MCF 10A (cell line): Measurements from ENCODE around the gene PEX1. TPM values are rescaled to one million over a fixed set of nuclear protein-coding genes. Genes with fewer than 3 reads are reported as not detected.

ENCODE experiments used
- BruUV-seq: library from RNA; stranded (reverse); fragments of 400-500 nt; replicated peaks from 2 replicates; lab custom pipeline; 2021; lab: Mats Ljungman, UMichigan
- CTCF ChIA-PET: fragments of 300-600 bp; sonication (Branson Sonifier 250); formaldehyde crosslinking; extraction: SDS; loops from one replicate; lab custom pipeline; 2021; ENCODE audit warnings: antibody characterized with exemption, inconsistent platforms; lab: Yijun Ruan, JAX
- POLR2A ChIA-PET: fragments of 300-600, 350-650 bp; sonication (Branson Sonifier 250); formaldehyde crosslinking; extraction: SDS; loops from one replicate; lab custom pipeline; 2020; ENCODE audit warnings: antibody characterized with exemption, inconsistent platforms; lab: Yijun Ruan, JAX
- DNase-seq: peaks from one replicate; pipeline ENCODE4 v3.0.0-alpha.2; 2018; ENCODE audit not compliant: unreplicated experiment
- H3K27ac Mint-ChIP-seq: one replicate; pipeline ENCODE4 v1.8.0; 2022; ENCODE audit warnings: mild to moderate bottlenecking, low read depth, mixed read lengths; ENCODE audit not compliant: unreplicated experiment
- H3K27me3 Mint-ChIP-seq: one replicate; pipeline ENCODE4 v1.8.0; 2022; ENCODE audit warnings: mixed read lengths; ENCODE audit not compliant: insufficient read depth, unreplicated experiment
- H3K36me3 Mint-ChIP-seq: one replicate; pipeline ENCODE4 v1.8.0; 2022; ENCODE audit warnings: mild to moderate bottlenecking, moderate library complexity, mixed read lengths; ENCODE audit not compliant: insufficient read depth, unreplicated experiment
- H3K4me1 Mint-ChIP-seq: one replicate; pipeline ENCODE4 v1.8.0; 2022; ENCODE audit warnings: mixed read lengths; ENCODE audit not compliant: insufficient read depth, unreplicated experiment
- H3K4me3 Mint-ChIP-seq: one replicate; pipeline ENCODE4 v1.8.0; 2022; ENCODE audit warnings: mild to moderate bottlenecking, moderate library complexity, mixed read lengths; ENCODE audit not compliant: unreplicated experiment
- H3K9me3 Mint-ChIP-seq: one replicate; pipeline ENCODE4 v1.8.0; 2022; ENCODE audit warnings: mixed read lengths; ENCODE audit not compliant: unreplicated experiment
- CTCF ChIP-seq: fragments of 200-600 bp; IDR thresholded peaks from one replicate; pipeline ENCODE4 v1.8.0; 2022; ENCODE audit warnings: antibody characterized with exemption, mild to moderate bottlenecking; ENCODE audit not compliant: unreplicated experiment
- intact Hi-C: fragments of 100-400 bp; cut with micrococcal nuclease; formaldehyde crosslinking; loops from 2 replicates; pipeline ENCODE4 v1.14.1; 2022
- total RNA-seq: library from RNA; stranded (reverse); gene quantifications from 2 replicates; pipeline ENCODE4 v1.2.3, GENCODE V29; 2022

Gene PEX1
- total RNA-seq, 1 experiment from 2014 or later: 12.6 TPM

GRCh38 chr7:92466682-92467081, 61.6 kb downstream of the PEX1 start:
- POLR2A ChIA-PET: interaction anchor here (1.2 to 1.4 kb wide), 2 partner anchors 10 to 18 kb away, joined by 3 to 4 read pairs; no protein-coding TSS in a partner anchor
- intact Hi-C loops: no loop called here
- no peaks in the 10 kb centered on the region for H3K27me3 Mint-ChIP-seq

DNA sequence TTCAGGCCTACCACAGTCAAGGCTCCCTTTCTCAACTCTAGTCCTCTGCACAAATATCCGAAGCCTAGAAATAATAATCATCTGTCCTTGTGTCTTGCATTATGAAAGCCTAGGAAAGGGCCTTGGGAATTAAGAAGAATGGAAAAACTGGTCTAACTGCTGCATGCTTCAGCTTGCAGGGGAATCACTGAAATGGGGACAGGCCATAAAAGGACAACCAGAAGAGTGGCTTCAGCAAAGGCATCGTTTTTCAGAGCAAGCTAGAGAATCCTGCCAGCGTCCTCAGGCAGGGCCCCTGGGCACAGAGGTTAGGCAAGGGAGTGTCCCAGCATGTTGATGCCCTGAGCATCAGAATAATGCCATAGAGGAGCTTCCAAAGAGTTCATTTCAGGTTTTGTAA, 63.8 kb downstream of the PEX1 start:
- Mint-ChIP-seq H3K9me3 (no peaks in the 10 kb centered on the region), H3K4me1 (peaks cover 11% of the 10 kb centered on the region), H3K36me3 (peaks cover 21% of the 10 kb centered on the region), H3K27me3 (no peaks in the 10 kb centered on the region), H3K27ac (no peak overlapping the region), H3K4me3 (no peak overlapping the region)
- no TSS peak for BruUV-seq
- TF ChIP-seq CTCF: no peak
- ChIA-PET CTCF (interaction anchor here (0.8 to 0.9 kb wide), 2 partner anchors 10 to 18 kb away, joined by 3 to 4 read pairs; partner anchors contain the start of gene GATAD1), POLR2A (interaction anchor here (0.5 kb wide), 1 partner anchor 186 kb away, joined by 4 read pairs; no protein-coding TSS in a partner anchor)
- intact Hi-C loops: loop anchor here (5.0 kb wide), 1 partner anchor 582 kb away; the partner anchor contains the start of gene MTERF1
- no peak for DNase-seq

More at GRCh38 chr7:92466682-92467081, 61.6 kb downstream of the PEX1 start:
- CTCF ChIA-PET: interaction anchor here (0.6 to 1.1 kb wide), 2 partner anchors 21 to 386 kb away, joined by 3 to 5 read pairs; no protein-coding TSS in a partner anchor
- Mint-ChIP-seq H3K36me3 (peaks cover 17% of the 10 kb centered on the region), H3K4me3 (no peak overlapping the region), H3K9me3 (no peaks in the 10 kb centered on the region), H3K4me1 (peaks cover under 1% of the 10 kb centered on the region), H3K27ac (no peak overlapping the region)
- no peak for TF ChIP-seq CTCF
- DNase-seq: no peak
- no TSS peak for BruUV-seq

DNA sequence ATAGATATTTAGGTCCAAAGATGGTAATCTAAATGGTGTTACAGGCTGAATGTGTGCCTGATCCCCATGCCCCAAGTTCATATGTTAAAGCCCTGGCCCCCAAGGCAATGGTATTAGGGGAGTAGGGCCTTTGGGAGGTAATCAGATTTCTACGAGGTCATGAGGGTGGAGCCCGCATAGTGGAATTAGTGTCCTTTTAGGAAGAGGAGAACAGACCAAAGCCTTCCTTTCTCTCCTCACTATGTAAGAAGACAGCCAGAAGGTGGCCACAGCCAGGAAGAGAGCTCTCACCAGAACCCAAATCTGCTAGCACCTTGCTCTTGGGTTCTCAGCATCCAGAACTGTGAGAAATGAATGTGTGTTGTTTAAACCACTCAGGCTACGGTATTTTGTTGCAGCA, 65.8 kb downstream of the PEX1 start:
- DNase-seq: no peak
- H3K27ac Mint-ChIP-seq: no peak overlapping the region
- ChIA-PET POLR2A (interaction anchor here (0.6 kb wide), 1 partner anchor 151 kb away, joined by 3 read pairs; no protein-coding TSS in a partner anchor), CTCF (interaction anchor here (3.1 kb wide), 1 partner anchor 11 kb away, joined by 27 read pairs; no protein-coding TSS in a partner anchor)
- intact Hi-C loops: loop anchor here (5.0 kb wide), 1 partner anchor 580 kb away; the partner anchor contains the start of gene MTERF1
- BruUV-seq: no TSS peak
- H3K9me3 Mint-ChIP-seq: no peaks in the 10 kb centered on the region
- no peak overlapping the region for H3K4me3 Mint-ChIP-seq
- H3K36me3 Mint-ChIP-seq: peaks cover 36% of the 10 kb centered on the region
- H3K27me3 Mint-ChIP-seq: no peaks in the 10 kb centered on the region
- peaks cover 11% of the 10 kb centered on the region for H3K4me1 Mint-ChIP-seq
- no peak for TF ChIP-seq CTCF
